Measurements from ENCODE around the gene ACBD7.

GRCh38 chr10:15088428-15089261, at the start of gene ACBD7:
- TF ChIP-seq EGR1 (IDR thresholded peaks at IDR 0.05; ENCODE audit: borderline replicate concordance, low read depth, low read length) = peak; percentile 51; the same call in 1 of the 2 replicates
- peak; percentile 56 to 87 for TF ChIP-seq POLR2A (IDR thresholded peaks at IDR 0.05; ENCODE audit: control extremely low read depth in 1 of 2, low read depth in 2 of 2, low read length in 2 of 2)
- no peak; a peak in 1 of 4 replicates for TF ChIP-seq RAD21 (IDR thresholded peaks at IDR 0.05 in 1 of 2, conservative IDR thresholded peaks at IDR 0.05 in 1 of 2; ENCODE audit: low read depth in 2 of 2, low read length in 2 of 2)
- peak; percentile 88 for TF ChIP-seq PHF8 (conservative IDR thresholded peaks at IDR 0.05; ENCODE audit: low read depth, low read length)
- TF ChIP-seq NANOG (IDR thresholded peaks at IDR 0.05; ENCODE audit: insufficient read depth, low read depth, low read length, poor library complexity, severe bottlenecking) = peak; percentile 24
- TF ChIP-seq, protein P1, sequence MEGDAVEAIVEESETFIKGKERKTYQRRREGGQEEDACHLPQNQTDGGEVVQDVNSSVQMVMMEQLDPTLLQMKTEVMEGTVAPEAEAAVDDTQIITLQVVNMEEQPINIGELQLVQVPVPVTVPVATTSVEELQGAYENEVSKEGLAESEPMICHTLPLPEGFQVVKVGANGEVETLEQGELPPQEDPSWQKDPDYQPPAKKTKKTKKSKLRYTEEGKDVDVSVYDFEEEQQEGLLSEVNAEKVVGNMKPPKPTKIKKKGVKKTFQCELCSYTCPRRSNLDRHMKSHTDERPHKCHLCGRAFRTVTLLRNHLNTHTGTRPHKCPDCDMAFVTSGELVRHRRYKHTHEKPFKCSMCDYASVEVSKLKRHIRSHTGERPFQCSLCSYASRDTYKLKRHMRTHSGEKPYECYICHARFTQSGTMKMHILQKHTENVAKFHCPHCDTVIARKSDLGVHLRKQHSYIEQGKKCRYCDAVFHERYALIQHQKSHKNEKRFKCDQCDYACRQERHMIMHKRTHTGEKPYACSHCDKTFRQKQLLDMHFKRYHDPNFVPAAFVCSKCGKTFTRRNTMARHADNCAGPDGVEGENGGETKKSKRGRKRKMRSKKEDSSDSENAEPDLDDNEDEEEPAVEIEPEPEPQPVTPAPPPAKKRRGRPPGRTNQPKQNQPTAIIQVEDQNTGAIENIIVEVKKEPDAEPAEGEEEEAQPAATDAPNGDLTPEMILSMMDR (IDR thresholded peaks at IDR 0.05; ENCODE audit: control extremely low read depth in 1 of 3, insufficient read depth in 1 of 3, low read depth in 1 of 3, low read length in 3 of 3) = peak in 2 of 3 experiments; percentile 8 to 26; a peak in 2 of 4 replicates
- TF ChIP-seq YY1 (IDR thresholded peaks at IDR 0.05; ENCODE audit: low read depth, low read length) = 0 out of 2 replicates have a peak, but pooled peaks have one; percentile 17
- TF ChIP-seq JUND (IDR thresholded peaks at IDR 0.05; ENCODE audit: low read length) = no peak
- no peak for TF ChIP-seq EZH2 (IDR thresholded peaks at IDR 0.05; ENCODE audit: low read depth, low read length, severe bottlenecking)
- TF ChIP-seq SP1 (IDR thresholded peaks at IDR 0.05; ENCODE audit: low read depth, low read length) = no peak; the same call in 1 of the 2 replicates
- TF ChIP-seq EP300 (IDR thresholded peaks at IDR 0.05; ENCODE audit: borderline replicate concordance in 1 of 2, low read depth in 2 of 2, low read length in 2 of 2) = no peak
- TF ChIP-seq BRCA1 (IDR thresholded peaks at IDR 0.05; ENCODE audit: low read depth, low read length) = no peak
- peak; percentile 88 for TF ChIP-seq POLR2AphosphoS5 (IDR thresholded peaks at IDR 0.05; ENCODE audit: low read depth, low read length)

Measured in H1 (cell line).